ENCODE data around the gene WDR27.

Gene WDR27

DNA sequence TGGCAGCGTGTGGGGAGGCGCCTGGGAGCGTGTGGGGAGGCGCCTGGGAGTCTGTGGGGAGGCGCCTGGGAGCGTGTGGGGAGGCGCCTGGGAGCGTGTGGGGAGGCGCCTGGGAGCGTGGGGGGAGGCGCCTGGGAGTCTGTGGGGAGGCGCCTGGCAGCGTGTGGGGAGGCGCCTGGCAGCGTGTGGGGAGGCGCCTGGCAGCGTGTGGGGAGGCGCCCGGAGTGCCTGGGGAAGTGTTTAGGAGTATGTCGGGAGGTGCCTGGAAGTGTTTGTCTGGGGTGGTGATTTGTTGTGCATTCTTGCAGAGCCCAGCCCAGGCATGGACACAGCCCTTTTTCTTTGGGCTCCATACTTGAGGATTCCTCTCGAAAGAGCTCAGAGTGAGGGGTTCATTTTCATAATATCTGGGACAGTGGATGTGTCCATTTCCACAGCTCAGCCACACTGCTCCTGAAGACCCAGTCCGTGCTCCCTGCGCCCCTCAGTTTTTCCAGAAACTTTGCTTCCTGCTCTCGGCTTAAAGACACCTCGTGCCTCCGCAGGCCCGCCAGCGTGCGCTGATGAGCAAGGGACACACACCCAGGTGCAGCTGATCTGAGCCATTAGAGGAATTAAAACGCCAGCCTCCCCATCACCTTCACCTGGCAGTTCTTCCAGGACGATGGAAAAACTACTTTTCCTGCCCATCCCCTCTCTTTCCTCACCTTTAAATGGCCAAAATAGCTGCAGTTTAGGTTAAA lies 276.0 kb downstream of the WDR27 start:
- no peak for DNase-seq

DNA sequence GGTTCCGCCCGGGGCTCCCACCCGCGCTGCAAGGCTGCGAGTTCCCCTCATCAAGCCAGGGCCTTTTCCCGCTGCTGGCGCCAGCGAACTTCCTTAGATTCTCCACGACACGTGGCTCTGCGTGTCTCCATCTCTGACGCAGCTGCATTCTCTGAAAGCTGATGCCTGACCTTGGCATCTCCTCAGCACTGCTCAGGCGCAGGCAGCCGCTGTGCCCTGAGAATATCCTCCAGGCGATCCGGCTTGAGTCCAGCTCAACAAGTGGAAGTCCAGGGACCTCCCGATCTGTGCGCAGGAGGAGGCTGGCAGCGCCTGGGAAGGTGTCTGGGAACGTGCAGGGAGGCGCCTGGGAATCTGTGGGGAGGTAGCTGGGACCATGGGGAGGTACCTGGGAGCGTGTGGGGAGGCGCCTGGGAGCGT lies 277.0 kb downstream of the WDR27 start:
- no peak for DNase-seq

DNA sequence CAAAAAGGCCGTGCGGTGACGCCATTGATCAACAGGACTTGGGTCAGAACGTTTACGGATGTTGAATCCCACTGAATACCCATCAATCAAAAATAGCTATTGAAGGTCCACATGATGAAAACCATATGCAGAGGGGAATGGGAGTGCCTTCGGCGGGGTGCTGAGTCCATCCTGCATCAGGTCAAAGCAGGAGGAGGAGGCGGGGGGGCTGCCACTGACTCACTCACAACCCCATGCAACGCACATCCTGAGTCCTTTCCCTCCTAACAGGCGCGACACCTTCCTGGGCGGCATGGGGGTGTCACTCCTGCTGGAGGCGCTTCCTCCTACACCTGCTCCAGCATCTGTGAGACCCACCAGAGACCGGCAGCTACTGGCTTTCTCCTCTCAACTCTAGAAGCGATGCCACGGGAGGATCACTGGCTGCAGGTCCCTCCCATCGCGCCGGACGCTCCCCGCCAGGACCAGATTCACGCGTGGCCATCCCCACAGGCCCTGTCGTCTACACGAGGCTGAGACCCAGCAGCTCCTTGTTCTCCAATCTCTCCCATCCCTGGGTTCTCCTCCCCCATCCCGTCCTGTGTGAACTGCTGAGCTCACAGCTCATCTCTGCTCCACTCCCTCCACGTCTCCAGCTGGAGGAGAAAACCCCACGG lies 277.6 kb downstream of the WDR27 start:
- DNase-seq, result no peak

GRCh38 chr6:169421586-169422264 lies 280.1 kb downstream of the WDR27 start:
- DNase-seq, result no peak

- no peak for DNase-seq
Observed at GRCh38 chr6:169420912-169421543, 280.8 kb downstream of the WDR27 start.

GRCh38 chr6:169417101-169417500 lies 284.7 kb downstream of the WDR27 start:
- DNase-seq, result no peak

DNA sequence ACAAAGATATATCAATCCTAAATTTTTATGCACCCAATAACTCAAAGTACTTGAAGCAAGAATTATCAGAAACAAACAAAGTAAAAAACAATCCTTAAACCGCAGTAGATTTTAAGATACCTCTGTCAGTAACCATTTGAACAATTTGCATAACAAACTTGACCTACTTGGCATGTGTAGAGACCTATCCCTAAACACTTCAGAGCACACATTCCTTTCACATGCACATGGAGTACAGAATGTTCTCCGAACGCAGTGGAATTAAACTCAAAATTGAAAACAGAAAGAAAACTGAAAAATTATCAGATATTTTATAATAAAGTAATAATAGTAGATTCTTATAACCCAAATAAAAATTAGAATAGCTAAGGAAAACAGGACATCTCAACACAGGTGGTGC lies 285.6 kb downstream of the WDR27 start:
- DNase-seq, result no peak

- no peak for DNase-seq
Observed at GRCh38 chr6:169415179-169415578, 286.6 kb downstream of the WDR27 start.

GRCh38 chr6:169411722-169412121 lies 290.1 kb downstream of the WDR27 start:
- DNase-seq, result no peak

DNA sequence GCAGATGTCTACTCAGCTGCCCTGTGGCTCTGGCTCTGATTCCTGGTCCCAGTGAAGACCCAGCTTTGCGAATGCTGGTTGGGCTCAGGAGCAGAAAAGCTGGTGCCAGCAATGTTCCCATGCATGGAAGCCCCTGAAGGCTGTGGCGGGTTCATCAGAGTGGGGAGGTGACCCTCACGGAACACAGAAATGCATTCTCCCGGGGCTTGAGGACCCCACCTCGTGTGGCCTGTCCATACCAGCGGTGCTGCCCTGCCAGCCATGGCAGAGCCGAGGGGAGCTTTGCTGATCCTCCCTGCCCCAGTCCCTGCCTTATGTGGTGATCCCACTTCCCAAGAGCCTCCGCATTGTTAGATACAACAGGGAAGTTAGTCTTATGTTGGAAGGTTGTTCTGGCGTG lies 290.5 kb downstream of the WDR27 start:
- DNase-seq, result no peak

DNA sequence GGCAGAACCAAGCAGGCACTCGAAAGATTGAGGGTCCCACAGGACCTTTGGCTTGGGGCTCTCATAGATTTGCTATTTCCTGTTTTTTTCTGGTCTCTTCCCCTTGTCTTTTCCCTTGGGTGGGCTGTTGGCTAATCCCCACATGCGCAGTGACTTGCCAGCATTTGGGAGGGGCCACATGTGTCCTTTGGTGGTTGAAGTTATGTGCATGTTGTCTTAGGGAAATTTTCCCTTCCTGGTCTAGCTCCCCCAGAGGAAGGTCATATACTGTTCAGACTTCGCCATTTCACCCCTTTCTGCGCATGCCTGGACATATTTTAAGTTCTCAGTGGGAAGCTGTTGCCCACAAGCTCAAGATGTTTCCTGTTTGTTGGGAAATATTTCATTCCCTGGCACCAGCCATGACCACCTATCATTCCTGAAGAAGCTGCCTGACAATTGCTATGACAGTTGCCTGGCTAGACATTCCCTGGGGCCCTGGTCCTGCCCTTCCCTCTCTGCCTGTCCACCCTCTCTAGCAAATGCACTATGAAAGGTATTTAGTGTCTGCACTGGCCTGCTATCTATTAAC lies 292.0 kb downstream of the WDR27 start:
- no peak for DNase-seq

DNA sequence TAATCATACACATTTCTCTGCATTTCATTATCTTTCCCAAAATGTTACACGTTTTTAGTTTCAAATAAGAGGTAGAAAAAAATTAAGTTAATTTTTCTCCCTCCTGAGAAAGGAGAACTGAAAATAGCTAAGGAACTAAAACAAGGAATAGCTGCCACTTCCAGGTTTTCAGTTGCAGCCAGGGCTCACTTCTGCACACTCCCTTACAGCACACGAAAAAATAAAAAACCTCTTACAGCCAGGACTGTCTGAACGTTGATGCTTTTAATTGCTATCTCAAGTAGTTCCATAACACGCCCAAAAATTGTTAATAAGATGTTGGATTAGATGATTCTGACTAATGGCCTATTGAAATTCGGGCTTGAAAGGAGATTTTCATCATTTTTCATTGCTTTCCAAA lies 294.5 kb downstream of the WDR27 start:
- DNase-seq, result no peak

Data from SHP77 treated with DMSO at 0.1 percent for 48 hours (cell line).